IMR-90 (cell line): Measurements from ENCODE around the gene ZFP36L2. TPM values are rescaled to one million over a fixed set of nuclear protein-coding genes. Genes with fewer than 3 reads are reported as not detected.
"Not testable (repeated sequence)": the region's sequence is repeated elsewhere in the genome, so short reads cannot be mapped to it uniquely, and the experiment has no call there.

Experiments
- ATAC-seq: fragments of 200-7000 bp; cut with Tn5 transposase; 2 replicates; pipeline ENCODE4 v1.9.1; 2020; ENCODE audit warnings: low read depth, mild to moderate bottlenecking, moderate library complexity
- BruUV-seq: library from RNA; stranded (reverse); fragments of 400-500 nt; replicated peaks from 2 replicates; lab custom pipeline; 2021; lab: Mats Ljungman, UMichigan
- CTCF ChIA-PET: fragments of 300-600 bp; formaldehyde crosslinking; extraction: SDS; loops from one replicate; lab custom pipeline; 2021; ENCODE audit warnings: antibody characterized with exemption; lab: Yijun Ruan, JAX
- POLR2A ChIA-PET: fragments of 300-600 bp; sonication (Branson Sonifier 250); formaldehyde crosslinking; loops from one replicate; lab custom pipeline; 2022; ENCODE audit warnings: antibody characterized with exemption; ENCODE audit not compliant: unreplicated experiment; lab: Charles Lee
- DNase-seq: peaks from one replicate; pipeline ENCODE4 v3.0.0; 2013
- H2AFZ ChIP-seq: replicated peaks from 2 replicates; pipeline ENCODE3; 2013; ENCODE audit warnings: low read length, mild to moderate bottlenecking; ENCODE audit not compliant: poor library complexity
- H2AK5ac ChIP-seq: 2 replicates; pipeline ENCODE4 v1.6.1; 2013; ENCODE audit warnings: low read depth, low read length, inconsistent platforms
- H2AK9ac ChIP-seq: replicated peaks from 2 replicates; pipeline ENCODE3; 2013; ENCODE audit warnings: mild to moderate bottlenecking, low read depth, low read length, moderate library complexity; ENCODE audit not compliant: poor library complexity
- H2BK120ac ChIP-seq: 2 replicates; pipeline ENCODE4 v1.6.1; 2013; ENCODE audit warnings: low read depth, low read length, inconsistent platforms
- H2BK15ac ChIP-seq: 3 replicates; pipeline ENCODE4 v1.6.1; 2013; ENCODE audit warnings: low read depth, low read length, inconsistent platforms
- H2BK20ac ChIP-seq: 2 replicates; pipeline ENCODE4 v1.6.1; 2013; ENCODE audit warnings: low read depth, mild to moderate bottlenecking, inconsistent platforms, low read length, moderate library complexity
- H2BK5ac ChIP-seq: 2 replicates; pipeline ENCODE4 v1.6.1; 2013; ENCODE audit warnings: mild to moderate bottlenecking, low read depth, low read length, inconsistent platforms; ENCODE audit not compliant: poor library complexity, severe bottlenecking
- H3K14ac ChIP-seq: replicated peaks from 2 replicates; pipeline ENCODE4 v1.6.1; 2013; ENCODE audit warnings: low read depth, low read length, inconsistent platforms
- H3K18ac ChIP-seq: 2 replicates; pipeline ENCODE4 v1.6.1; 2013; ENCODE audit warnings: low read depth, low read length, control low read depth
- H3K23ac ChIP-seq: 2 replicates; pipeline ENCODE4 v1.6.1; 2013; ENCODE audit warnings: low read depth, low read length, inconsistent platforms
- H3K27ac ChIP-seq: 2 replicates; pipeline ENCODE4 v1.5.1; 2013; ENCODE audit warnings: mild to moderate bottlenecking, control low read depth, low read length; ENCODE audit not compliant: insufficient read depth
- H3K27me3 ChIP-seq: 2 replicates; pipeline ENCODE4 v1.6.1; 2013; ENCODE audit warnings: low read length; ENCODE audit not compliant: control insufficient read depth, insufficient read depth
- H3K36me3 ChIP-seq: 2 replicates; pipeline ENCODE4 v1.6.1; 2013; ENCODE audit warnings: low read length, mixed read lengths; ENCODE audit not compliant: control insufficient read depth, insufficient read depth
- H3K4ac ChIP-seq: 2 replicates; pipeline ENCODE4 v1.6.1; 2013; ENCODE audit warnings: low read depth, low read length, inconsistent platforms
- H3K4me1 ChIP-seq: 2 replicates; pipeline ENCODE4 v1.6.1; 2013; ENCODE audit warnings: low read length, mixed read lengths; ENCODE audit not compliant: control insufficient read depth, insufficient read depth
- H3K4me2 ChIP-seq: 2 replicates; pipeline ENCODE4 v1.6.1; 2013; ENCODE audit warnings: low read depth, mild to moderate bottlenecking, control low read depth, low read length, moderate library complexity
- H3K4me3 ChIP-seq: 2 replicates; pipeline ENCODE4 v1.5.1; 2013; ENCODE audit warnings: low read depth, mild to moderate bottlenecking, control low read depth, low read length, moderate library complexity; ENCODE audit not compliant: insufficient read depth
- H3K56ac ChIP-seq: 2 replicates; pipeline ENCODE4 v1.6.1; 2013; ENCODE audit warnings: low read length, inconsistent platforms; ENCODE audit not compliant: insufficient read depth; ENCODE audit errors: extremely low read depth
- H3K79me1 ChIP-seq, 2 experiments: 2 replicates each; pipeline ENCODE4 v1.6.1; 2013; ENCODE audit warnings: low read length in 2 of 2, inconsistent platforms in 1 of 2, low read depth in 1 of 2
- H3K9ac ChIP-seq: 2 replicates; pipeline ENCODE4 v1.6.1; 2013; ENCODE audit warnings: low read depth, low read length, control low read depth
- H3K9me1 ChIP-seq: 2 replicates; pipeline ENCODE4 v1.6.1; 2013; ENCODE audit warnings: low read length, inconsistent platforms; ENCODE audit not compliant: insufficient read depth
- H3K9me3 ChIP-seq: 2 replicates; pipeline ENCODE4 v1.6.1; 2013; ENCODE audit warnings: low read length; ENCODE audit not compliant: control insufficient read depth, insufficient read depth
- H4K20me1 ChIP-seq: 2 replicates; pipeline ENCODE4 v1.6.1; 2013; ENCODE audit warnings: low read length, inconsistent platforms; ENCODE audit not compliant: insufficient read depth
- H4K5ac ChIP-seq: 2 replicates; pipeline ENCODE4 v1.6.1; 2013; ENCODE audit warnings: mild to moderate bottlenecking, low read depth, low read length, control low read depth
- H4K8ac ChIP-seq, 2 experiments: 2 replicates each; pipeline ENCODE4 v1.6.1; 2013; ENCODE audit warnings: low read depth in 2 of 2, low read length in 2 of 2, control low read depth in 1 of 2, inconsistent platforms in 1 of 2
- H4K91ac ChIP-seq: 2 replicates; pipeline ENCODE4 v1.6.1; 2013; ENCODE audit warnings: low read depth, low read length, inconsistent platforms; ENCODE audit not compliant: insufficient read depth
- WGBS, 2 experiments: methylation state at CpG; one replicate each; pipeline versions ENCODE4 v1.1.5 to v1.1.7; 2013; ENCODE audit warnings: missing lambda C conversion rate in 2 of 2; ENCODE audit not compliant: insufficient read length in 1 of 2; ENCODE audit errors: extremely low coverage in 2 of 2; 5-methylcytosine and 5-hydroxymethylcytosine counted together
- dilution Hi-C: fragments of 300-500 bp; cut with HindIII; formaldehyde crosslinking; loops from one replicate; pipeline ENCODE4 v1.14.3; 2018; ENCODE audit warnings: low sequenced_read_pairs; ENCODE audit not compliant: unreplicated experiment
- in situ Hi-C: fragments of 300-500 bp; cut with MboI; formaldehyde crosslinking; loops from 3 replicates; pipeline ENCODE4 v1.14.3; 2019; ENCODE audit warnings: low sequenced_read_pairs, inconsistent platforms, mixed read lengths
- intact Hi-C: fragments of 100-400 bp; cut with micrococcal nuclease; formaldehyde crosslinking; loops from 2 replicates; pipeline ENCODE4 v1.10.0; 2022
- polyA plus RNA-seq, 3 experiments: library from polyadenylated mRNA; depleted of rRNA; stranded (reverse); fragments of >200 nt; gene quantifications; 2 replicates each; pipeline ENCODE4 v1.2.3, GENCODE V29; 2012; ENCODE audit warnings: low replicate concordance in 1 of 3
- total RNA-seq: library from RNA; depleted of rRNA; stranded (reverse); fragments of >200 nt; gene quantifications from 2 replicates; pipeline ENCODE4 v1.2.3, GENCODE V29; 2012

Gene ZFP36L2
- total and polyA plus RNA-seq, 2 of the 4 experiments (the other 2 are of a cell fraction) = 1.8 to 20.1 TPM

- BruUV-seq, H3K9ac ChIP-seq, H4K5ac ChIP-seq, H3K27me3 ChIP-seq, H3K36me3 ChIP-seq, H3K27ac ChIP-seq, H2BK5ac ChIP-seq, ATAC-seq, H3K14ac ChIP-seq, H4K20me1 ChIP-seq, H3K4me3 ChIP-seq, H3K79me1 ChIP-seq, H3K4ac ChIP-seq, H3K4me1 ChIP-seq, H2AFZ ChIP-seq, H3K18ac ChIP-seq, CTCF ChIA-PET, H2BK20ac ChIP-seq, H3K23ac ChIP-seq, in situ Hi-C loops, intact Hi-C loops, H2AK9ac ChIP-seq, H4K91ac ChIP-seq, H2AK5ac ChIP-seq, POLR2A ChIA-PET, DNase-seq, dilution Hi-C loops, H2BK120ac ChIP-seq, H3K9me3 ChIP-seq, H3K56ac ChIP-seq, H3K9me1 ChIP-seq, H4K8ac ChIP-seq, H3K4me2 ChIP-seq, H2BK15ac ChIP-seq: not testable (repeated sequence)
- no CpG with 5 or more reads among the region's 7 CpGs for whole genome bisulfite sequencing, 2 experiments
These were observed 36.5 kb downstream of the ZFP36L2 start for GRCh38 chr2:43189861-43190260.
